Measurements from ENCODE around the gene ORC3. TPM values are rescaled to one million over a fixed set of nuclear protein-coding genes. Genes with fewer than 3 reads are reported as not detected.
A peak's percentile ranks its signal among the peaks of the same experiment; 100 is the strongest.
"Not testable (repeated sequence)": the region's sequence is repeated elsewhere in the genome, so short reads cannot be mapped to it uniquely, and the experiment has no call there.

ORC3 gene
- total RNA-seq, 1 donor from 2014 or later, result 6.3 TPM

GRCh38 chr6:87590990-87591389, 1.1 kb downstream of the ORC3 start:
- ATAC-seq (no peak), DNase-seq (ENCODE audit: low spot score) (no peak)

DNA sequence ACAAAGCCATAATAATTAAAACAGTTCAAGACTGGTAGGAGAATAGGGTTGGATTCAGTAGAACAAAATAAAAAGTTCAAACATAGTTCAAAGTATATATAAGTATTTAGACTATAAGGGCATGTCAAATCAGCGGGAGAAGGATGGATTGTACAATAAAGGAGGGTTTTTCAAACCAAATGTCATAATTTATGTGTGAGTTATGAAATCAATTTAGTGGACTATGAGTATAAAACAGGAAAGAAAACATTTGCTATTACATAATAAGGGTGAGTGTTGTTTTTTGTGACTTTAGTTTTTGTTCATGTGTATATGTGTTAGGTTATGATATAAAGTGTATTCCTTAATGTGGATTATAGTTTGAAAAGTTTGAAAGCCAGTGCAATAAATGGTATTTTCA, 10.6 kb downstream of the ORC3 start:
- no peak for DNase-seq (ENCODE audit: low spot score)
- no peak for ATAC-seq

- DNase-seq (ENCODE audit: low spot score) (no peak), ATAC-seq (no peak)
Measured at GRCh38 chr6:87606199-87606598, 16.3 kb downstream of the ORC3 start.

DNA sequence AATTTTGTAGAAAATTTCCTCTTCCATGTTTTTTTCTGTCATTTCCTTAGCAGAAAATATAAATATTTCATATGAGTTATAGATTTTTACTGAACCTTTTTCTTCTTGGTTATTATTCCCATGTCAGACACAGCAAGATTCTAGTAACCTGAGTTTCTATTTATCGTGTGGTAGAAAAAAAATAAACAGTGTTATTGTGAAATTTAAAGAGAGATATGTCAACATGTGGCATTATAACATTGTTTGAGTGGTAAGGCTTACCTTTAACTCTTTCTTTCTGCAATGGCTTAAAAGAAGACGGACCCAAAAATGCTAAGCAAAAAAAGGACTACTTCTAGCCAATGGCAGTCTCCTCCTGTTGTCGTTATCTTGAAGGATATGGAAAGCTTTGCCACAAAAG, 18.9 kb downstream of the ORC3 start:
- DNase-seq (ENCODE audit: low spot score), result no peak
- ATAC-seq, result peak; percentile 43

DNA sequence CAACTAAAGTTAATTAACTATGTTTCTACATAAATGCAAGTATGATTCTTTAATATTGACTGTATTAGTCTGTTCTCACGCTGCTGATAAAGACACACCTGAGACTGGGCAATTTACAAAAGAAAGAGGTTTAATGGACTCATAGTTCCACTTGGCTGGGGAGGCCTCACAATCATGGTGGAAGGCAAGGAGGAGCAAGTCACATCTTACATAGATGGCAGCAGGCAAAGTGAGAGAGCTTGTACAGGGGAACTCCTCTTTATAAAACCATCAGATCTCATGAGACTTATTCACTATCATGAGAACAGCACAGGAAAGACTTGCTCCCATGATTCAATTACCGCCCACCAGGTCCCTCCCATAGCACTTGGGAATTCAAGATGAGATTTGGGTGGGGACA, 23.1 kb downstream of the ORC3 start:
- not testable (repeated sequence) for DNase-seq (ENCODE audit: low spot score); ATAC-seq

DNA sequence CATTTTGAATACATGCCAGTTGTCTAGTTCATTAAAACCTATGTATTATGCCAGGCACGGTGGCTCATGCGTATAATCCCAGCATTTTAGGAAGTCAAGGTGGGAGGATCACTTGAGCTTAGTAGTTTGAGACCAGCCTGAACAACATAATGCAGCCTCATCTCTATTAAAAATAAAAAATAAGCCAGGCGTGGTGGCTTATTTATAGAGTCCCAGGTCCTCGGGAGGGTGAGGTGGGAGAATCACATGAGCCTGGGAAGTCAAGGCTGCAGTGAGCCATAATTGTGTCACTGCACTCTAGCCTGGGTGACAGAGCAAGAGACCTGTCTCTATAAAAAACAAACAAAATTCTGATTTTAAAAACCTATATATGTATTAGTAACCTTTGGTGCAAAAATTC, 27.5 kb downstream of the ORC3 start:
- ATAC-seq (no peak), DNase-seq (ENCODE audit: low spot score) (no peak)

DNA sequence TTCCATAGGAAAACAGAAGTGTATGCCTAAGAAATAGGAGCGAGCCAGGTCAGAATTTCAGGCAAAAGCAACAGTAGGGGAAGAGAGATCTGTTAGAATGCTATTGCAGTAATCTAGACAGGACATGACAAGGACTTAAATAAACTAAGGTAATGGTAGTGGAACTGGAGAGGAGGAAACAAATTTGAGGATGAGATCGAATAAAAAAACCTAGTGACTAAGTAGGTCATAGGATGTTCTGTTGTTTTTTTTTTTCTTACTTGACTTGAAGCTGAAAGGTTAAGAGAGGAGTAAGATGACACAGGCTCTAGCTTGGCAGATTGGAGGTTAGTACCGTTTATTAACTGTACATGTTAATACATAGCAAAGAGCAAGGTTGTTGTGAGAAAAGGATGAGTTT, 28.6 kb downstream of the ORC3 start:
- DNase-seq (ENCODE audit: low spot score) (no peak), ATAC-seq (no peak)

DNA sequence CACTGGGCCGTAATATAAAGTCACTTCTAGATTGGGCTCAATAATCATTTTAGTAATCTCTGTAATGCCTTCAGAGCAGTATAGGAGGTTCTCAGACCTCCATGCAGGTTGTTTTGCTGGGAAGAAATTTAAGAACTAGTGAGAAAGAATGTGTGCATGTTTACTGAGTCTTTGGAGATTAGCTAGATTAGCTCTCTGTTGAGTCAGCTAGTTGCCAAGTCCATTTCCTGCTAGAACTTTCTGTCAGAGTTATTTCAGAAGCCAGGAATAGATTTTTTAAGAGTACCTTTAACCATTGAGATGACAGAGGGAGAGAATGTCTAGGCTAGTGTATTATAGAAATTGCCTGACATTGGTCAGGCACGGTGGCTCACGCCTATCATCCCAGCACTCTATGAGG, 33.3 kb downstream of the ORC3 start:
- ATAC-seq (peak; percentile 92), DNase-seq (ENCODE audit: low spot score) (no peak)

- ATAC-seq (no peak), DNase-seq (ENCODE audit: low spot score) (no peak)
Measured at GRCh38 chr6:87628424-87628823, 38.5 kb downstream of the ORC3 start.

GRCh38 chr6:87628881-87629280, 38.9 kb downstream of the ORC3 start:
- no peak for DNase-seq (ENCODE audit: low spot score)
- no peak for ATAC-seq

GRCh38 chr6:87630746-87631145, 40.8 kb downstream of the ORC3 start:
- no peak for ATAC-seq
- no peak for DNase-seq (ENCODE audit: low spot score)

GRCh38 chr6:87633851-87634250, 43.9 kb downstream of the ORC3 start:
- DNase-seq (ENCODE audit: low spot score) (no peak), ATAC-seq (no peak)

DNA sequence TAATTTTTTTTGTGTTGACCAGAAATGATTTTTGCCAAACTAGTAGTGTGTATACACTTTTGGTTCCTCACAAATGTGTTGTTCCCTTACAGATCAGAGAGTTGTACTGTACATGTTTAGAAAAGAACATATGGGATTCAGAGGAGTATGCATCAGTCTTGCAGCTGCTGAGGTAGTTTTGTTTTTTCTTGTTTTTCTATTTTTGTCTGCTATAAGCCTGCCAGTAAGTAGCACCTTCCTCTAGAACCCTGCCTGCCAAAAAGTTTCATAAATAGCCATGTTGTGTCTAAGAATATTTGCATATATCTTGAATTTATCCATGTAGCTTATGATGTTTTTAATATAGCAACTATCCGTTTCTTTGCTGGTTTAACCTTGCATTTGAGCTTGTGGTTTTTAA, 46.4 kb downstream of the ORC3 start:
- no peak for DNase-seq (ENCODE audit: low spot score)
- no peak for ATAC-seq

- ATAC-seq, result no peak
- no peak for DNase-seq (ENCODE audit: low spot score)
Measured at GRCh38 chr6:87637106-87637505, 47.2 kb downstream of the ORC3 start.

- no peak for ATAC-seq
- DNase-seq (ENCODE audit: low spot score), result no peak
Measured at GRCh38 chr6:87639373-87639772, 49.4 kb downstream of the ORC3 start.

DNA sequence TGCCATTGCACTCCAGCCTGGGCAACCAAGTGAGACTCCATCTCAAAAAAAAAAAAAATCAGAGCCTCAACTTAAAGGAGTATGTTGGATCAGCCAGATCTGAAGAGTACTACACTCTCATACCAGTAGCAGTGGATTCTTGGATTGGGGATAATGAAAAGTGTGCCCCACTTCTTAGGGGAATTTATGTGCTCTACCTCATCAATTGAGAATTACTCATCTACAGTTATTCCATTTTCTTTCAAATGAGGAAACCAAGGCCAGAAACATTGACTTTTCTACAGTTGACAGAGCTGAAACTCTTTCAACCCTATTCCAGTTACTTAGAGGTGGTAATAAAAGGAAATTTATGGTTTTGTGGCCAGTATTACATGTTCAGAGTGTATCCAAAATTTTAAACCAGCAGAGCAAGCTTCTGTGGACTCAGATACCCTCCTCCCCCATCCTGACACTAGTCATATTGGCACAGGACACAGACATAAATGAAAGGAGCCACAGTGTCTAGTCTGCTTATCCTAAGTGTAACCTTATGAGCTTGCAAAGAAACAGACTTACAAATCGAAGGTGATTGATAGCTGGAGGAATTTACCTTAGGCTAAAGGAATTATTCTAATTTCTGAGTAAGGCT, 51.2 kb downstream of the ORC3 start:
- DNase-seq (ENCODE audit: low spot score) (no peak), ATAC-seq (no peak)

- ATAC-seq, result no peak
- no peak for DNase-seq (ENCODE audit: low spot score)
Measured at GRCh38 chr6:87645080-87645479, 55.1 kb downstream of the ORC3 start.

GRCh38 chr6:87653074-87653962, 63.4 kb downstream of the ORC3 start:
- no peak for DNase-seq (ENCODE audit: low spot score)
- ATAC-seq, result no peak

- DNase-seq (ENCODE audit: low spot score) (no peak), ATAC-seq (no peak)
Measured at GRCh38 chr6:87654122-87654521, 64.2 kb downstream of the ORC3 start.

DNA sequence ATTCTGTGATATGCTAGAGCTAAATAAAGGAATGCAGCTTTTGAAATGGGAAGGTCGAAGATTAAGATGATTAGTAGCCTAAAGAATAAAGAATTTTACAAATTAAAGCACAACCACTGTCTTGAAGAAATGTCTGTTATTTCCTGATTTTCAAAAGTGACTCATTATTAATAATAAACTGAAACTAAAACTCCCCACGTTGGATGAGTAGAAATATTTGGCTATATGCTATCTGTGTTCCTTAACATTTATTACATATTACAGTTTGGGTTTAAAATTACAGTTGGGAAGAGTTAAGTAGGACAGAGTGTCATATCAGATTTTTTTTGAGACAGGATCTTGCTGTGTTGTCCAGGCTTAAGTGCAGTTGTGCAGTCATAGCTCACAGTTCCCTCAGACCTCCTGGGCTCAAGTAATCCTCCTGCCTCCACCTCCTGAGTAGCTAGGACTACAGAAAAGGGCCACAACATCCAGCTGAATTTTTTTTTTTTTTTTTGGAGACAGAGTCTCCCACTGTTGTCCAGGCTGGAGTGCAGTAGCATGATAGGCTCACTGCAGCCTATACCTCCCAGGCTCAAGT, 65.0 kb downstream of the ORC3 start:
- no peak for DNase-seq (ENCODE audit: low spot score)
- no peak for ATAC-seq

- ATAC-seq, result no peak
- DNase-seq (ENCODE audit: low spot score), result no peak
Measured at GRCh38 chr6:87655824-87656223, 65.9 kb downstream of the ORC3 start.

DNA sequence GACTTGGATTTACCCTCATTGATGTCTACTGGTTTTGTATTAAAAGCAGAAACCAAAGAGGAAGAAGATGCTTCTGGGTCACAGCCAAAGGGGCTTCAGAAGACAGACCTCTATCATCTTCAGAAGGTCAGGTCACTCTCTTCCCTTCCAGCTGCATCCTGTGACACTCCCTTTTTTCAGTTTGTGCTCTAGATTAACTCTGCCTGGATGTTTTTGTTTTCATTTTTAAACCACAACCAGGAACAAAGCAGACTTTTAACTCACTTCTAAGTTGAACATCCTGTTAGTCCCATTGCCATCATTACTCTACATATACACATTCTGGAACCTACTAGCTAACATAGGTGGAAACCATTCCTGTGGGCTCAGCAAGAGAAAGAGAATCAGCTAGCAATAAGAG, 66.9 kb downstream of the ORC3 start:
- no peak for DNase-seq (ENCODE audit: low spot score)
- no peak for ATAC-seq
